ENCODE results near the gene IL1RAP. TPM values are rescaled to one million over a fixed set of nuclear protein-coding genes. Genes with fewer than 3 reads are reported as not detected.

Gene IL1RAP
- total and polyA plus RNA-seq, 9 of the 15 experiments (the other 6 are each of a cell fraction or from before 2014, with no cell fraction given): 0.23 to 1.8 (median 0.88) TPM

- no peaks in the 10 kb centered on the region for H3K9me3 ChIP-seq (replicated peaks; ENCODE audit: control insufficient read depth, insufficient read depth, low read depth, low read length)
- no peaks in the 10 kb centered on the region for H3K9me1 ChIP-seq (ENCODE audit: control insufficient read depth, insufficient read depth, low read length)
- ATAC-seq (no peak), DNase-seq (ENCODE audit: extremely low read depth in 1 of 4, low spot score in 3 of 4) (no peak), FAIRE-seq (no peak)
- H4K20me1 ChIP-seq (replicated peaks; ENCODE audit: control insufficient read depth, insufficient read depth, low read length): no peaks in the 10 kb centered on the region
- no peaks in the 10 kb centered on the region for H3K79me2 ChIP-seq (ENCODE audit: control insufficient read depth, insufficient read depth, low read length)
- H2AFZ ChIP-seq (ENCODE audit: low read depth, low read length): no peak overlapping the region
- H3K9ac ChIP-seq (ENCODE audit: insufficient read depth in 1 of 2, low read depth in 2 of 2, low read length in 2 of 2): no peak overlapping the region
- no peaks in the 10 kb centered on the region for H3K36me3 ChIP-seq (ENCODE audit: control insufficient read depth, insufficient read depth, low read length)
- in situ Hi-C loops (cut with MboI): no loop called here
- ChIA-PET POLR2A (no interaction called here), CTCF (ENCODE audit: low intra/inter-chr PET ratio) (no interaction called here)
- intact Hi-C loops (cut with micrococcal nuclease): no loop called here
- no peak overlapping the region for H3K27ac ChIP-seq (ENCODE audit: extremely low read depth, low read depth, low read length)
- H3K27me3 ChIP-seq (ENCODE audit: control insufficient read depth in 2 of 2, insufficient read depth in 2 of 2, low read length in 2 of 2): no peaks in the 10 kb centered on the region
- no peak overlapping the region for H3K4me3 ChIP-seq
- no peaks in the 10 kb centered on the region for H3K4me1 ChIP-seq (replicated peaks in 1 of 2; ENCODE audit: control insufficient read depth in 2 of 2, insufficient read depth in 2 of 2, low read length in 2 of 2)
- TF ChIP-seq ZNF639 (CRISPR knock-in tag; conservative IDR thresholded peaks at IDR 0.05 in 1 of 2, IDR thresholded peaks at IDR 0.05 in 1 of 2): no peak
- TF ChIP-seq KLF13 (tag; IDR thresholded peaks at IDR 0.05; ENCODE audit: borderline replicate concordance, low read depth): no peak
- TF ChIP-seq POLR2A (conservative IDR thresholded peaks at IDR 0.05): no peak
- no peak for TF ChIP-seq GMEB1 (CRISPR knock-in tag; IDR thresholded peaks at IDR 0.05)
- no peak for TF ChIP-seq SP1 (CRISPR knock-in tag; IDR thresholded peaks at IDR 0.05)
- TF ChIP-seq SIRT6 (IDR thresholded peaks at IDR 0.05; ENCODE audit: low read depth, low read length): no peak
- TF ChIP-seq PCBP1 (IDR thresholded peaks at IDR 0.05; ENCODE audit: low read depth, low read length, poor library complexity, severe bottlenecking): no peak
- no peak for TF ChIP-seq XRCC5 (IDR thresholded peaks at IDR 0.05; ENCODE audit: low read depth, low read length)
- no peak for TF ChIP-seq ZNF609 (CRISPR knock-in tag; IDR thresholded peaks at IDR 0.05; ENCODE audit: borderline replicate concordance)
- BruUV-seq (replicated peaks): no TSS peak
- no peak overlapping the region for H3K4me2 ChIP-seq (ENCODE audit: insufficient read depth, low read length)
Measured at GRCh38 chr3:190692256-190692655, 178.4 kb downstream of the IL1RAP start.
